ENCODE data around the gene LRRC4C.
"Not testable (repeated sequence)": the region's sequence is repeated elsewhere in the genome, so short reads cannot be mapped to it uniquely, and the experiment has no call there.

LRRC4C gene

DNA sequence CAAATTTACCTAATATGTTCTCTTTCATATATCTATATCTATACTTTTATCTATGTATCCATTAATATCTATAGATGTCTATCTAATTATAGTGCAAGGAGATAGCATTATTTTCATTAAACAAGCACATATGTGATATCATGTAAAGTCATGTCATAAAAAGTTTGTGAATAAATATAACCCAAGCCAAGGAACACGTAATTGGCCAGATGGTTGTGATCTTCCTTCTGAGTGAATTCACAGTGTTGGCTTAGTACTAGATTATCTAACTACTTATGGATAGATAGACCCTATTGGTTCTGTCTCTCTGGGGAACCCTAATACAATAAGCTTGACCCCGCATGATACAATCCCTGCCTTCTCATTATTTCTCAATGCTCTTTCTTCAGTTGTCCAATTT lies 484.4 kb downstream of the LRRC4C start:
- Histone ChIP-seq H3K36me3 (ENCODE audit: control insufficient read depth, insufficient read depth, low read length) (no peaks in the 10 kb centered on the region), H3K9me3 (ENCODE audit: control insufficient read depth, low read length) (no peaks in the 10 kb centered on the region), H3K27ac (ENCODE audit: insufficient read depth, low read depth, low read length, poor library complexity, severe bottlenecking) (no peak overlapping the region), H3K4me1 (ENCODE audit: control insufficient read depth, insufficient read depth, low read length) (no peaks in the 10 kb centered on the region), H3K27me3 (ENCODE audit: control insufficient read depth, insufficient read depth, low read length, poor library complexity, severe bottlenecking) (no peaks in the 10 kb centered on the region), H3K4me3 (ENCODE audit: insufficient read depth, low read depth, low read length) (no peak overlapping the region)
- WGBS, 2 experiments: 93 to 98% methylated on average over 2 of the region's 2 CpGs

DNA sequence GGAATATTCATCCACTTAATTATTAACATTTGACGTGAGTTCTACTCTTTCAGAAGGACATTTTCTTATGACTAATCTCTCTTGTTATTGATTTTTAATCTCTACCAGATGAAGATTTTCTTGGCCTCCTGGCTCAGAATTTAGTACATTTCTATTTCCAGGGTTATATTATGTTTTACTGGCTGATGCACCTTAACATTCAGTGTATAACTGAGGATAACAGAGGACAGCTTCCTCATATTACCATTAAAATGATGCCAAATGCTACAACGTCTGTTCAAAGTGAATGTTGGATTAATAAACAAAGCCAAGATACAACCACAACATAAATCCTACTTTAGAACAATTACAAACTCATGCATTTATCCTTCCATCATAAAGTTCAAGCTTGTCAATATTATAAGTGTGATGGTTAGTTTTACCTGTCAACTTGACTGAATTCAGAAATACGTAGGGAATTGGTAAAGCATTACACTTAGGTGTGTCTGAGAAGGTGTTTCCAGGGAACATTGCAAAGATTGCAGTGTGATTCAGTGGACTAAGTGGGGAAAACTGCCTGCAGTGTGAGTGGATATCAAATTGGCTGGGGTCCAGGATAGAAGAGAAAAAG lies 485.2 kb downstream of the LRRC4C start:
- Histone ChIP-seq H3K36me3 (ENCODE audit: control insufficient read depth, insufficient read depth, low read length) (no peaks in the 10 kb centered on the region), H3K4me3 (ENCODE audit: insufficient read depth, low read depth, low read length) (no peak overlapping the region), H3K27ac (ENCODE audit: insufficient read depth, low read depth, low read length, poor library complexity, severe bottlenecking) (no peak overlapping the region), H3K27me3 (ENCODE audit: control insufficient read depth, insufficient read depth, low read length, poor library complexity, severe bottlenecking) (no peaks in the 10 kb centered on the region), H3K4me1 (ENCODE audit: control insufficient read depth, insufficient read depth, low read length) (no peaks in the 10 kb centered on the region), H3K9me3 (ENCODE audit: control insufficient read depth, low read length) (no peaks in the 10 kb centered on the region)
- 94 to 96% methylated on average over 2 to 3 of the region's 3 CpGs for WGBS, 2 experiments

DNA sequence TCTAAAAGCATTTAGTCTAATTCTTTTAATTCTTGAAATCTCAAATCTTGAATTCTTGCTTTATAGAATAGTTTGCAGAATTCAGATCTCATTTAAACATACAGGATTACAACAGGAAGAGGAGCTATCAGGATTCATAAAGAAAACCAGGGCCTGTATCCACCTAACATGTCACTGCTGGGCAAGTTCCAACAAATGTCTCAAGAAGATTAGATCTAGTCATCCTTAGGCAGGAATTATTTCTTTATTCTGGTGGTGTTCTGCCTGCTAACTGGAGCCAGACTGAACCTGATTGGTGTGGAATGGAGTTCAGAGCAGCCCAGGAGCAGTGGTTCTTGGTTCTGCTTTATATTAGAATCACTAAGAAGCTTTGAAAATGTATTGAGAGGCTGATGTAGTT lies 500.7 kb downstream of the LRRC4C start:
- Histone ChIP-seq H3K4me3 (ENCODE audit: insufficient read depth, low read depth, low read length) (no peak overlapping the region), H3K4me1 (ENCODE audit: control insufficient read depth, insufficient read depth, low read length) (no peaks in the 10 kb centered on the region), H3K27ac (ENCODE audit: insufficient read depth, low read depth, low read length, poor library complexity, severe bottlenecking) (no peak overlapping the region), H3K36me3 (ENCODE audit: control insufficient read depth, insufficient read depth, low read length) (no peaks in the 10 kb centered on the region), H3K27me3 (ENCODE audit: control insufficient read depth, insufficient read depth, low read length, poor library complexity, severe bottlenecking) (no peaks in the 10 kb centered on the region), H3K9me3 (ENCODE audit: control insufficient read depth, low read length) (no peaks in the 10 kb centered on the region)

DNA sequence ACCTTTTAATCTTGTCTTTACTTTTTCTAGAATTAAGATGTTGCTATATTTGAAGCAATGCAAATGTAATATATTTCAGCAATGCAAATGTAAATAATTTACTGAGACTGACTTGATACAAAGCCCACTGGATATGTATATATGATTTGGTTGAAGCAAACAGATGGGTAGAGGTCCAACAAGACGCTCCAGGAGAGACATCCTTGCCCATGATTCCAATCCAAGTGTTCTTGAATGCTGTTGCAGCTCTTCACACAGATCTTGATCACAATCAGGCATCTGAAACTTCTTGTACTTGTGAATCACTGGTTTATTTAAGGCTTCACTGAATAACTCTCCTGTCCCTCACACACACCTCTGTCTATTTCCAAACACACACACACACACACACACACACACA lies 507.0 kb downstream of the LRRC4C start:
- no peak overlapping the region for H3K4me3 ChIP-seq (ENCODE audit: insufficient read depth, low read depth, low read length)
- no peaks in the 10 kb centered on the region for H3K27me3 ChIP-seq (ENCODE audit: control insufficient read depth, insufficient read depth, low read length, poor library complexity, severe bottlenecking)
- no peaks in the 10 kb centered on the region for H3K4me1 ChIP-seq (ENCODE audit: control insufficient read depth, insufficient read depth, low read length)
- H3K9me3 ChIP-seq (ENCODE audit: control insufficient read depth, low read length): no peaks in the 10 kb centered on the region
- H3K36me3 ChIP-seq (ENCODE audit: control insufficient read depth, insufficient read depth, low read length): no peaks in the 10 kb centered on the region
- no peak overlapping the region for H3K27ac ChIP-seq (ENCODE audit: insufficient read depth, low read depth, low read length, poor library complexity, severe bottlenecking)
- 86 to 96% methylated on average over 1 of the region's 1 CpG for whole genome bisulfite sequencing, 2 experiments

DNA sequence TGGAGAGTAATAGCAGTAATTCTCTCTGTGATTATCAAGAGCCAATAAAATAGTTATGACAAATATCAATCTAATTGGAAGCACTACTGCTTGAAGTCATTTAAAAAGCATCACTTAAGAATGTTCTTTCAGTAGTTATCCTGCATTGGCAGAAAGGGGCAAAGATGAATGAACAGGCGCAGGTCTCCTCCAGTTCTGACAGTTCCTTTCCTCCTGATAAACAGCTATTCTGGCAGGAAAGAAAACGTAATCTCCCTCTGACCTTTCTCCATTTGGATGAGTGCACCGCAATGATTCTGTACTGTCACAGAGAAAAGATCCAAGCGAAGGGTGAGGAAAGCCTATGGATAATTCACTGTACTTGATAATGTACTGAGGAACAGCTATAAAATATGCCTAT lies 521.5 kb downstream of the LRRC4C start:
- Histone ChIP-seq H3K4me1 (ENCODE audit: control insufficient read depth, insufficient read depth, low read length) (no peaks in the 10 kb centered on the region), H3K27me3 (ENCODE audit: control insufficient read depth, insufficient read depth, low read length, poor library complexity, severe bottlenecking) (no peaks in the 10 kb centered on the region), H3K36me3 (ENCODE audit: control insufficient read depth, insufficient read depth, low read length) (no peaks in the 10 kb centered on the region), H3K27ac (ENCODE audit: insufficient read depth, low read depth, low read length, poor library complexity, severe bottlenecking) (no peak overlapping the region), H3K4me3 (ENCODE audit: insufficient read depth, low read depth, low read length) (no peak overlapping the region), H3K9me3 (ENCODE audit: control insufficient read depth, low read length) (no peaks in the 10 kb centered on the region)
- 90 to 95% methylated on average over 3 to 4 of the region's 4 CpGs for WGBS, 2 experiments

DNA sequence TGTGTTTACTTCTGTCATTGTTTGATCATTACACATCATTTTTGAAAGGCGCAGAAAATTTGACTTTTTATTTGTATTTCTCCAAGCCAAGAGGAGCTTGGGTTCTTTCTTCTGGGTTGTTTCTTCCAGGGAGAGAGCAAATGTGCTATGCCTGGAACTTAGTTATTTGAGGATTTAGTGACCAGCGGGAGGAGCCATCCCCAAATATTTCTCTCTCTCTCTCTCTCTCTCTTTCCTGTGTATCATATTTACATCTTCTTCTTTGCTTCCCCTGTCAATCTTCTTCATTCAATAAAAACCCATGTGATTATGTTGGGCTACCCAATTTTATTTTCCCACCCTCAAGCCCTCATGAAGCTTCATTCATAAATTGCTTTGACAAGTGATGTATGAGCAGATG lies 534.5 kb downstream of the LRRC4C start:
- no peak overlapping the region for H3K4me3 ChIP-seq (ENCODE audit: insufficient read depth, low read depth, low read length)
- H3K27ac ChIP-seq (ENCODE audit: insufficient read depth, low read depth, low read length, poor library complexity, severe bottlenecking): no peak overlapping the region
- 83 to 87% methylated on average over 2 of the region's 2 CpGs for WGBS, 2 experiments
- no peaks in the 10 kb centered on the region for H3K4me1 ChIP-seq (ENCODE audit: control insufficient read depth, insufficient read depth, low read length)
- H3K27me3 ChIP-seq (ENCODE audit: control insufficient read depth, insufficient read depth, low read length, poor library complexity, severe bottlenecking): no peaks in the 10 kb centered on the region
- no peaks in the 10 kb centered on the region for H3K9me3 ChIP-seq (ENCODE audit: control insufficient read depth, low read length)
- H3K36me3 ChIP-seq (ENCODE audit: control insufficient read depth, insufficient read depth, low read length): no peaks in the 10 kb centered on the region

DNA sequence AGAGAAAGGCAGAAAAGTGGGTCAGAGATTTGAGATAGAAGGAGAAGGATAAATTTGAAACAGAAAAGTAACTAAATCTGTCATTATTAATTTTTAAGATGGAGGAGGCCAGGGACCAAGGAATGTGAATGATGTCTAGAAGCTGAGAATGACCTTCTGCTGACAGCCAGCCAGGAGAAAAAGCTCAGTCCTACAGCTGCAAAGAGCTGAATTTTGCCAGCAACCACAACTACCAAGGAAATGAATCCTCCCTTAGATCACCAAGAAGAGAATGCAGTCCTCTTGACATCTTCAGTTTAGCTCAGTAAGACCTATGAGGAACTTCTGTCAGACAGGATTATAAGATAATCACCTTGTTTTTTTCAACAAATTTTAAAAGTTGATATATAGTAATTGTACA lies 538.2 kb downstream of the LRRC4C start:
- H3K27ac ChIP-seq (ENCODE audit: insufficient read depth, low read depth, low read length, poor library complexity, severe bottlenecking): no peak overlapping the region
- no peak overlapping the region for H3K4me3 ChIP-seq (ENCODE audit: insufficient read depth, low read depth, low read length)
- no peaks in the 10 kb centered on the region for H3K4me1 ChIP-seq (ENCODE audit: control insufficient read depth, insufficient read depth, low read length)
- H3K9me3 ChIP-seq (ENCODE audit: control insufficient read depth, low read length): no peaks in the 10 kb centered on the region
- H3K27me3 ChIP-seq (ENCODE audit: control insufficient read depth, insufficient read depth, low read length, poor library complexity, severe bottlenecking): no peaks in the 10 kb centered on the region
- H3K36me3 ChIP-seq (ENCODE audit: control insufficient read depth, insufficient read depth, low read length): no peaks in the 10 kb centered on the region

DNA sequence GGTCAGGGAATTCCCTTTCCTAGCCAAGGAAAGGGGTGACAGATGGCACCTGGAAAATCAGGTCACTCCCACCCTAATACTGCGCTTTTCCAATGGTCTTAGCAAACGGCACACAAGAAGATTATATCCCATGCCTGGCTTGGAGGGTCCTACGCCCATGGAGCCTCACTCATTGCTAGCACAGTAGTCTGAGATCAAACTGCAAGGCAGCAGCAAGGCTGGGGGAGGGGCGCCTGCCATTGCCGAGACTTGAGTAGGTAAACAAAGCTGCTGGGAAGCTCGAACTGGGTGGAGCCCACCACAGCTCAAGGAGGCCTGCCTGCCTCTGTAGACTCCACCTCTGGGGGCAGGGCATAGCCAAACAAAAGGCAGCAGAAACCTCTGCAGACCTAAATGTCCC lies 548.7 kb downstream of the LRRC4C start:
- H3K27ac ChIP-seq (ENCODE audit: insufficient read depth, low read depth, low read length, poor library complexity, severe bottlenecking); H3K27me3 ChIP-seq (ENCODE audit: control insufficient read depth, insufficient read depth, low read length, poor library complexity, severe bottlenecking); H3K4me3 ChIP-seq (ENCODE audit: insufficient read depth, low read depth, low read length); H3K9me3 ChIP-seq (ENCODE audit: control insufficient read depth, low read length); H3K36me3 ChIP-seq (ENCODE audit: control insufficient read depth, insufficient read depth, low read length); H3K4me1 ChIP-seq (ENCODE audit: control insufficient read depth, insufficient read depth, low read length): not testable (repeated sequence)
- 80 to 93% methylated on average over 6 of the region's 6 CpGs for WGBS, 2 experiments

DNA sequence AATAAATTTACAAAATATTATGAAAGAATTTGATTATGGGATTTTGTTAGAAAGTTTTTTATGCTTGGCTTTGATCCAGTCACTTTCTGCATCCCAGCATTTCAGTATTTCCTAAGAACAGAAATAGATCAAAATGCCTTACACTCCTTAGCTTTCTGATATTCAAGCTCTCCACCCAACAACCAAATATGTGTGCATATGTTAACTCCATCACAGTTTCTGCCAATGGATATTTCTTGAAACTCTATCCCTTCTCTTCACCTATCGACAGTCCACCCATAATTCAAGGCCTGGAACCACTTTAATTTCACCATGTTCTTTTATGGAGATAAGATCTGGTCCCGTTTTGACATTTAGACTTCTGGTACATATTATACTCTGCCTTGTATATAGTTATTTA lies 565.0 kb downstream of the LRRC4C start:
- no peaks in the 10 kb centered on the region for H3K36me3 ChIP-seq (ENCODE audit: control insufficient read depth, insufficient read depth, low read length)
- no peaks in the 10 kb centered on the region for H3K4me1 ChIP-seq (ENCODE audit: control insufficient read depth, insufficient read depth, low read length)
- no peaks in the 10 kb centered on the region for H3K9me3 ChIP-seq (ENCODE audit: control insufficient read depth, low read length)
- H3K4me3 ChIP-seq (ENCODE audit: insufficient read depth, low read depth, low read length): no peak overlapping the region
- 77 to 80% methylated on average over 1 of the region's 2 CpGs for WGBS, 2 experiments
- H3K27me3 ChIP-seq (ENCODE audit: control insufficient read depth, insufficient read depth, low read length, poor library complexity, severe bottlenecking): no peaks in the 10 kb centered on the region
- H3K27ac ChIP-seq (ENCODE audit: insufficient read depth, low read depth, low read length, poor library complexity, severe bottlenecking): no peak overlapping the region

DNA sequence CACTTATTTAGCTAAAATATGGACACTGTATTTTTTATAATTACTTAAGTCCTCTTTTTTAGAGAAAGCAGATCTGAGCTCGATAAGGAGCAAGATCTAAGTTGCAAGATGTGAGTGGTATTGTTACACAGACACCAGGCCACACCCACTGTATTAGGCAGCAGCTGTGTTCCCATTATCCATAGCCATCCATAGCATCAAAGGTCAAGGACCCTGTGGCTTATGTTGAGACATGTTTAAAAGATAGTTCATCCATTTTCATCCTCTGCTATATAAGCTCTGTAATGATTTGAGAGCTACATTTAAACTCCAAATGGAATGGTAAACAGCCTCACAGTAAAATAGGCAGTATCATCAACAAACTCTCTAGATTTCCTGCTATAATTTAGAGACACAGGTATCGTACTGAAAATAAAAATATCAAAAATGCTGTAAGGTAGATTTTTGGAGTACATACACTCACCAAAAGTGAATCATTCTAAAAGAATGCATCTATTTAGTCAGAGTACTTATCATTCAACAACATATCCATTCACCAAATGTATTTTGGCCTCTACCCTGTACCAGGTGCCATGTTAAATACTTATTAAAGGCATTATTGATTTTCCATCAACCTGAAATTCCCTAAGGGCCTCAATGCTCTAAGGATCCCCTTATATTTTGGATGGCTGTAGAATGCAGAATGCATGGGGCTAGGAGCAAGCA lies 574.0 kb downstream of the LRRC4C start:
- 93% methylated on average over 2 of the region's 2 CpGs; no CpG with 5 or more reads in 1 of the 2 experiments for WGBS, 2 experiments
- H3K27me3 ChIP-seq (ENCODE audit: control insufficient read depth, insufficient read depth, low read length, poor library complexity, severe bottlenecking): no peaks in the 10 kb centered on the region
- H3K4me3 ChIP-seq (ENCODE audit: insufficient read depth, low read depth, low read length): no peak overlapping the region
- no peaks in the 10 kb centered on the region for H3K4me1 ChIP-seq (ENCODE audit: control insufficient read depth, insufficient read depth, low read length)
- no peak overlapping the region for H3K27ac ChIP-seq (ENCODE audit: insufficient read depth, low read depth, low read length, poor library complexity, severe bottlenecking)
- H3K36me3 ChIP-seq (ENCODE audit: control insufficient read depth, insufficient read depth, low read length): no peaks in the 10 kb centered on the region
- H3K9me3 ChIP-seq (ENCODE audit: control insufficient read depth, low read length): no peaks in the 10 kb centered on the region
